Measurements from ENCODE around the gene TAC3. TPM values are rescaled to one million over a fixed set of nuclear protein-coding genes. Genes with fewer than 3 reads are reported as not detected.

The TAC3 gene
- total RNA-seq, 1 experiment from 2014 or later = 6.2 TPM

- H2AK5ac ChIP-seq (ENCODE audit: insufficient read length, low read length) = no peak overlapping the region
- H3K18ac ChIP-seq (ENCODE audit: insufficient read length, low read depth, low read length) = no peak overlapping the region
- H2BK120ac ChIP-seq (ENCODE audit: low read depth, low read length, poor library complexity, severe bottlenecking) = no peak overlapping the region
- no peak overlapping the region for H2BK15ac ChIP-seq (ENCODE audit: low read depth, low read length)
- H3K27me3 ChIP-seq (ENCODE audit: insufficient read depth, low read length) = no peaks in the 10 kb centered on the region; the same call in 1 of the 2 replicates
- no peak overlapping the region for H3K9ac ChIP-seq (ENCODE audit: extremely low read depth, insufficient read length, low read length)
- no peak overlapping the region for H3K4ac ChIP-seq (ENCODE audit: low read depth, low read length)
- H3K27ac ChIP-seq (ENCODE audit: insufficient read length, low read depth, low read length) = no peak overlapping the region
- no peak overlapping the region for H2BK20ac ChIP-seq (ENCODE audit: low read depth, low read length, poor library complexity, severe bottlenecking)
- no CpG with 5 or more reads among the region's 5 CpGs for WGBS (ENCODE audit: extremely low coverage, insufficient read length, low lambda C conversion rate)
- H2BK5ac ChIP-seq (ENCODE audit: insufficient read length, low read length) = no peak overlapping the region
- TF ChIP-seq CTCF (conservative IDR thresholded peaks at IDR 0.05) = no peak
- H3K36me3 Mint-ChIP-seq (ENCODE audit: insufficient read depth in 1 of 3, low read depth in 3 of 3) = peaks cover 0 to 2% (median 1%) of the 10 kb centered on the region in 3 experiments; a peak in 3 of 7 replicates
- H3K9me3 Mint-ChIP-seq = no peaks in the 10 kb centered on the region
- no peaks in the 10 kb centered on the region; the same call in 1 of the 2 replicates for H3K79me2 ChIP-seq (ENCODE audit: insufficient read depth, low read length)
- no peak overlapping the region for H4K8ac ChIP-seq (replicated peaks; ENCODE audit: insufficient read length, low read depth, low read length)
- no peaks in the 10 kb centered on the region for H3K79me1 ChIP-seq (ENCODE audit: insufficient read depth, low read depth, low read length, poor library complexity, severe bottlenecking)
- H4K5ac ChIP-seq (ENCODE audit: insufficient read length, low read depth, low read length) = no peak overlapping the region
- peaks cover 5% of the 10 kb centered on the region for H3K27me3 Mint-ChIP-seq (ENCODE audit: low read depth)
- H2BK12ac ChIP-seq (ENCODE audit: insufficient read length, low read depth, low read length) = no peak overlapping the region
- no peak overlapping the region for H3K14ac ChIP-seq (ENCODE audit: insufficient read depth, low read length)
- H3K4me1 Mint-ChIP-seq = peaks cover 53 to 79% of the 10 kb centered on the region in 2 experiments
- H3K56ac ChIP-seq (ENCODE audit: insufficient read length, low read depth, low read length) = no peak overlapping the region
- H3T11ph ChIP-seq (ENCODE audit: low read length) = no peak overlapping the region
- no peak overlapping the region for H2AFZ ChIP-seq (ENCODE audit: low read length)
- no peak overlapping the region for H4K91ac ChIP-seq (ENCODE audit: insufficient read length, low read depth, low read length)
- H3K23me2 ChIP-seq (ENCODE audit: insufficient read length, low read depth, low read length, poor library complexity, severe bottlenecking) = no peaks in the 10 kb centered on the region
- no peaks in the 10 kb centered on the region for H4K20me1 ChIP-seq (ENCODE audit: control insufficient read depth, insufficient read depth, insufficient read length)
- no peaks in the 10 kb centered on the region for H3K9me3 ChIP-seq (ENCODE audit: control insufficient read depth, low read depth, low read length)
- DNase-seq = no peak
- 0 out of 5 replicates have a peak overlapping the region, but pooled peaks of 1 of the 2 experiments have one; percentile 6 for H3K4me3 Mint-ChIP-seq
- H3K23ac ChIP-seq (ENCODE audit: insufficient read length, low read depth, low read length) = no peak overlapping the region
- H3K27ac Mint-ChIP-seq = peak overlapping the region in 2 of 3 experiments; percentile 24 to 74; a peak in 2 of 7 replicates
- no peak overlapping the region for H3K4me2 ChIP-seq (ENCODE audit: insufficient read depth, insufficient read length, low read length)
- H3K4me1 ChIP-seq (ENCODE audit: insufficient read depth, low read length) = peaks cover 13% of the 10 kb centered on the region; the same call in 1 of the 2 replicates
Measured at GRCh38 chr12:57009949-57010626, 6.2 kb downstream of the TAC3 start.

Measured in H9 (cell line).